HG02973 (cell line): ENCODE measurements around the gene C2CD3.
"Not testable (repeated sequence)": the region's sequence is repeated elsewhere in the genome, so short reads cannot be mapped to it uniquely, and the experiment has no call there.

Source experiments
- ATAC-seq: cut with Tn5 transposase; IDR thresholded peaks from one replicate; pipeline ENCODE4 v1.9.1; 2021; ENCODE audit warnings: moderate library complexity; ENCODE audit not compliant: unreplicated experiment

Gene C2CD3

GRCh38 chr11:74168838-74169237 is 2.0 kb downstream of the C2CD3 start:
- ATAC-seq = no peak

GRCh38 chr11:74162681-74163467 is 7.9 kb downstream of the C2CD3 start:
- no peak for ATAC-seq

- ATAC-seq = no peak
These were observed 11.2 kb downstream of the C2CD3 start for GRCh38 chr11:74159642-74160041.

GRCh38 chr11:74157169-74157568 is 13.6 kb downstream of the C2CD3 start:
- no peak for ATAC-seq

- no peak for ATAC-seq
These were observed 16.1 kb downstream of the C2CD3 start for GRCh38 chr11:74154620-74155281.

GRCh38 chr11:74153224-74153623 is 17.6 kb downstream of the C2CD3 start:
- ATAC-seq = no peak

- ATAC-seq = no peak
These were observed 23.4 kb downstream of the C2CD3 start for GRCh38 chr11:74147199-74147929.

GRCh38 chr11:74144592-74144991 is 26.2 kb downstream of the C2CD3 start:
- no peak for ATAC-seq

GRCh38 chr11:74142624-74143023 is 28.2 kb downstream of the C2CD3 start:
- ATAC-seq = no peak

- no peak for ATAC-seq
These were observed 28.9 kb downstream of the C2CD3 start for GRCh38 chr11:74141908-74142307.

- ATAC-seq = no peak
These were observed 29.5 kb downstream of the C2CD3 start for GRCh38 chr11:74141241-74141695.

- ATAC-seq = not testable (repeated sequence)
These were observed 30.8 kb downstream of the C2CD3 start for GRCh38 chr11:74139919-74140431.

GRCh38 chr11:74139151-74139918 is 31.5 kb downstream of the C2CD3 start:
- ATAC-seq = no peak

- ATAC-seq = no peak
These were observed 32.2 kb downstream of the C2CD3 start for GRCh38 chr11:74138572-74138971.

- ATAC-seq = no peak
These were observed 32.8 kb downstream of the C2CD3 start for GRCh38 chr11:74138021-74138420.

GRCh38 chr11:74135127-74135840 is 35.5 kb downstream of the C2CD3 start:
- ATAC-seq = no peak

GRCh38 chr11:74134661-74135060 is 36.1 kb downstream of the C2CD3 start:
- no peak for ATAC-seq

GRCh38 chr11:74133436-74133835 is 37.4 kb downstream of the C2CD3 start:
- no peak for ATAC-seq

GRCh38 chr11:74132833-74133232 is 38.0 kb downstream of the C2CD3 start:
- no peak for ATAC-seq

- not testable (repeated sequence) for ATAC-seq
These were observed 41.7 kb downstream of the C2CD3 start for GRCh38 chr11:74129121-74129520.
